Liver (tissue), 3 donors: ENCODE data around the gene RANBP1.
"Not testable (repeated sequence)": the region's sequence is repeated elsewhere in the genome, so short reads cannot be mapped to it uniquely, and the experiment has no call there.

Source experiments
- ATF3 ChIP-seq: IDR thresholded peaks from 2 replicates; pipeline ENCODE4 v1.6.1; 2016; ENCODE audit warnings: antibody characterized with exemption
- CTCF ChIP-seq: fragments of 150-350 bp; IDR thresholded peaks from 2 replicates; pipeline ENCODE4 v1.5.1; 2017; ENCODE audit warnings: improper control_type of control experiment, low read depth, low read length; ENCODE audit not compliant: missing input control
- GABPA ChIP-seq, 2 donors: IDR thresholded peaks in 1 of 2; conservative IDR thresholded peaks in 1 of 2; 2 replicates each; pipeline ENCODE4 v1.6.1; 2016; ENCODE audit warnings: antibody characterized with exemption in 2 of 2, mild to moderate bottlenecking in 1 of 2, moderate library complexity in 1 of 2
- HNF4A ChIP-seq, 2 donors: conservative IDR thresholded peaks; 2 replicates each; pipeline ENCODE4 v1.6.1; 2016; ENCODE audit warnings: antibody characterized with exemption in 2 of 2, mild to moderate bottlenecking in 2 of 2
- NR2F2 ChIP-seq: IDR thresholded peaks from 2 replicates; pipeline ENCODE4 v1.6.1; 2016; ENCODE audit warnings: antibody characterized with exemption
- REST ChIP-seq: IDR thresholded peaks from 2 replicates; pipeline ENCODE4 v1.6.1; 2016; ENCODE audit warnings: antibody characterized with exemption, mild to moderate bottlenecking
- TAF1 ChIP-seq: conservative IDR thresholded peaks from 2 replicates; pipeline ENCODE4 v1.6.1; 2016; ENCODE audit warnings: antibody characterized with exemption, mild to moderate bottlenecking
- YY1 ChIP-seq: IDR thresholded peaks from 2 replicates; pipeline ENCODE4 v1.6.1; 2016; ENCODE audit warnings: antibody characterized with exemption, mild to moderate bottlenecking
- ZBTB33 ChIP-seq: IDR thresholded peaks from 2 replicates; pipeline ENCODE4 v1.6.1; 2016; ENCODE audit warnings: antibody characterized with exemption
- donor health status: healthy.
- donor health status: healthy.

- TF ChIP-seq GABPA (IDR thresholded peaks at IDR 0.05 in 1 of 2, conservative IDR thresholded peaks at IDR 0.05 in 1 of 2); YY1; CTCF; HNF4A (conservative IDR thresholded peaks at IDR 0.05); TAF1; NR2F2; REST; ZBTB33; ATF3: not testable (repeated sequence)
Measured at GRCh38 chr22:20159531-20159930, 43.6 kb downstream of the RANBP1 start.
